ENCODE measurements around the gene ATAT1.

Gene ATAT1

GRCh38 chr6:30615958-30616810 lies 10.5 kb upstream of the ATAT1 start:
- Mint-ChIP-seq H3K27ac (peak overlapping the region; percentile 100), H3K4me1 (ENCODE audit: low read depth in 2 of 2) (peaks cover 36 to 41% of the 10 kb centered on the region in 2 donors), H3K27me3 (no peaks in the 10 kb centered on the region), H3K9me3 (no peaks in the 10 kb centered on the region), H3K4me3 (peak overlapping the region; percentile 95 to 97), H3K36me3 (ENCODE audit: insufficient read depth) (peaks cover 72% of the 10 kb centered on the region)
- ATAC-seq (replicated peaks) (peak; percentile 3), DNase-seq (peak; percentile 41 to 50 (median 45))

DNA sequence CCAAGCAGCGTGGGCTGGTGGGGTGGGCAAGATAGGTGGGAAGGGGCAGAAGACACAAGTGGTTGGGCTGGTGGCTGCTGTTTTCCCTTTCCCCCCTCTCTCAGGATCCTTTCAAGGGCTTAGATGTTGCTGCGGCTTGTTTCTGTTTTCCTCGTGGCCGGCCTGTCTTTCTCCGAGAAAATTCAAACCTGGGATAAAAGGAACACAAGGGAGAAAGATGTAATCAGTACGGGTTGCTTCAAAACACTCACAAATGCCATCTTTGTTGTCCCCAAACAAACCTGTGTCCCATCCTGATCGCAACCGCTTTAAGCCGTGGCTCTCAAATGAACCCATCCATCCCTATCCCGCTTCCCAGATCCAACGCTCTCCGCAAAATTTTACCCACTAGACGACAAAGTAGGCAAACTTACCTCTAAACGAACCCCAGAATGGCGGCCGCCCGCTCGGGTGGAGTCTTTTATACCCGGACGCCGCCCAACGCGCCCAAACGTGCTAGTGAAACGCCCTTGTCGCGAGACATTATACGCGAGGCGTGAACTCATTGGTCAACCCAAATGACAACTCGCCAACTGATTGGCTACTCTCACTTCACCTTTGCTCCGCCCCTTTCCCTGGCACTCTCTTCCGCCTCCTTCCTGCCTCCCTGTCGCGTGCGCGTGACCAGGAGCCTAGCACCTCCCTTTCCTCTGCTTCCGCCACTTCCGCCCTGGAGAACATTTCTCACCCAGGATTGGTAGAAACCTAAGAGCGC lies 9.7 kb upstream of the ATAT1 start, which contains the start of gene PPP1R10:
TSS of gene PPP1R10 (minus strand) at position 433 of the 754 bp plus-strand sequence. CDS start 7,299 bp downstream, outside the sequence.
- Mint-ChIP-seq H3K4me1 (ENCODE audit: low read depth in 2 of 2) (peaks cover 28 to 33% of the 10 kb centered on the region in 2 donors), H3K9me3 (no peaks in the 10 kb centered on the region), H3K27me3 (no peaks in the 10 kb centered on the region), H3K36me3 (ENCODE audit: insufficient read depth) (peaks cover 78% of the 10 kb centered on the region), H3K4me3 (peak within 1 kb of the TSS; percentile 95 to 97), H3K27ac (peak within 1 kb of the TSS; percentile 100)
- ATAC-seq (replicated peaks), result peak; percentile 72
- peak; percentile 97 to 98 (median 97) for DNase-seq

DNA sequence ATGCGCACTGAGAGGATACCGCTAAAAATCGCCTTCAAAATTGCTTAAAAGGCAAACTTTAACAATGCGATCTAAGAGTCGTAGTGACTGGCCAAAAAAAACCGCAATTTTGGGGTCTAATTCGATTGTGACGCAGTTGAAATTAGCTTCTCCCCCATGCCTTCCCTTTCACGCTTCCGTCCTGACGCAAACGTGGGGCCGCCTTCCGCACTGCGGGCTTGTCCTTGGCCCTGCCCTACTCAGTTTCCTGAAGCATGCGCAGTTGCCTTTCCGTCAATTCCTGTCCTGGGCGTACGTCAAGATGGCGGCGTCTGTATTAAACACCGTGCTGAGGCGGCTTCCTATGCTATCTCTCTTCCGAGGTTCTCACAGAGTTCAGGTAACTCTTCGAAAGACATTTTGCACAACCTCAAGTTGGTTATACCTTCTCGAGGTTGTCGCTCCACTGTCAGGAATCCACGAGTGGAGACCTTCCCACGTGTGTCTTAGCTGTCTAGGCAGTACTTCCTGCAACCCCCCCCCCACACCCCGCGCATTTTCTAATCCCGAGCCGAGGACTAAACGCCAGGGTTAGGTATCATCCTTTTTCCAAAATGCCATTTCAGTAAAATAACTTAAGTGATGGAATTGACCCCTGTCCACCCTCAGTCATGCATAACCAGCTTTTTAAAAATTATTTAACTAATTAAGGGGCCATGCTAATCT lies 9.0 kb upstream of the ATAT1 start, which contains the start of gene MRPS18B:
TSS of gene MRPS18B (plus strand) at position 276 of the 705 bp plus-strand sequence. CDS start at position 302, 26 bp downstream.
- no peaks in the 10 kb centered on the region for H3K27me3 Mint-ChIP-seq
- H3K27ac Mint-ChIP-seq, result peak within 1 kb of the TSS; percentile 100
- H3K4me3 Mint-ChIP-seq, result peak within 1 kb of the TSS; percentile 95 to 97
- H3K4me1 Mint-ChIP-seq (ENCODE audit: low read depth in 2 of 2), result peaks cover 26 to 30% of the 10 kb centered on the region in 2 donors
- peak; percentile 74 for ATAC-seq (replicated peaks)
- peak; percentile 95 to 98 (median 95) for DNase-seq
- peaks cover 86% of the 10 kb centered on the region for H3K36me3 Mint-ChIP-seq (ENCODE audit: insufficient read depth)
- no peaks in the 10 kb centered on the region for H3K9me3 Mint-ChIP-seq

DNA sequence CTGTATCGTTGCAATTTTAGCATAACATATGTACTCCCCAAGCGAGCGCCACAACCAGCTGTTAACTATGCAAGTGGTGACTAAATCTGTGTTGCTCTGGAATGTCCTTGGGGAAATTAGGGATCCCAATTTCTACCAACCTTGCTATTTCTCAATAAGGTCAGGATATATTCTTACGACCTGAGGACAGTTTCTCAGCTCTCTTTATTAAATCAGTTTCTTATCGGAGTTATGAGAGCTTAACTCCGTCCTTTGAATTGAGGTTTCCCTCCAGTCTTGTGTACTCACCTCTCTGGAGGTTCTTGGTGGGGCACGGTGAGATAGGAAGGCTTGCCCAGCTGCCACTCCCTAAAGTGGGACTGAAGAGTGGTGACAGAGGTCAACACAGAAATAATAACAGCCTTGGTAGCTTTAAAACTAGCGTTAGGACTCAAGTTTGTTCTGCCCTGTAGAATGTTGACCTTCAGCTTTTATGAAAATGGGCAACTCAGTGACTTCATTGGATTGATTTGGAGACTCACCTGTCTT lies 8.3 kb upstream of the ATAT1 start:
- Mint-ChIP-seq H3K9me3 (no peaks in the 10 kb centered on the region), H3K4me1 (ENCODE audit: low read depth in 2 of 2) (peaks cover 25 to 28% of the 10 kb centered on the region in 2 donors), H3K27ac (peak overlapping the region; percentile 100), H3K4me3 (peak overlapping the region; percentile 95 to 97), H3K36me3 (ENCODE audit: insufficient read depth) (peaks cover 90% of the 10 kb centered on the region), H3K27me3 (no peaks in the 10 kb centered on the region)
- no peak for DNase-seq
- no peak for ATAC-seq (replicated peaks)

DNA sequence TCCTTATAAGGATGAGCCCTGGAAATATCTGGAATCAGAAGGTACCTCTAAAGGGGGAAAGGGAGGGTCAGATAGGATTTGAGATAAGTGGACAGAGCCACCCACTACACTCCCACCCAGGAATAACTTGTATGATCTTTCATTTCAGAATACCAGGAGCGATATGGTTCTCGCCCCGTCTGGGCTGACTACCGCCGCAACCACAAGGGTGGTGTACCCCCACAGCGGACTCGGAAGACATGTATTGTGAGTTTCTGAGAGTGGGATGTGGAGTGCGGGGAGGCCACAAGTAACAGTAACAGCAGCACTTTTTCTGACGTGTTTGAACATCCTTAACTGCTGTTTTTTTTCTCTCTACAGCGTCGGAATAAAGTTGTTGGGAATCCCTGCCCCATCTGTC lies 7.1 kb upstream of the ATAT1 start:
- peak overlapping the region; percentile 18 to 95 for H3K4me3 Mint-ChIP-seq
- peak overlapping the region in 1 of 2 donors; percentile 100 for H3K27ac Mint-ChIP-seq
- no peak for DNase-seq
- peaks cover 14 to 17% of the 10 kb centered on the region in 2 donors for H3K4me1 Mint-ChIP-seq (ENCODE audit: low read depth in 2 of 2)
- ATAC-seq (replicated peaks), result no peak
- no peaks in the 10 kb centered on the region for H3K27me3 Mint-ChIP-seq
- no peaks in the 10 kb centered on the region for H3K9me3 Mint-ChIP-seq
- H3K36me3 Mint-ChIP-seq (ENCODE audit: insufficient read depth), result peaks cover 90% of the 10 kb centered on the region

GRCh38 chr6:30625511-30625910 lies 1.2 kb upstream of the ATAT1 start:
- no peak for ATAC-seq (replicated peaks)

DNA sequence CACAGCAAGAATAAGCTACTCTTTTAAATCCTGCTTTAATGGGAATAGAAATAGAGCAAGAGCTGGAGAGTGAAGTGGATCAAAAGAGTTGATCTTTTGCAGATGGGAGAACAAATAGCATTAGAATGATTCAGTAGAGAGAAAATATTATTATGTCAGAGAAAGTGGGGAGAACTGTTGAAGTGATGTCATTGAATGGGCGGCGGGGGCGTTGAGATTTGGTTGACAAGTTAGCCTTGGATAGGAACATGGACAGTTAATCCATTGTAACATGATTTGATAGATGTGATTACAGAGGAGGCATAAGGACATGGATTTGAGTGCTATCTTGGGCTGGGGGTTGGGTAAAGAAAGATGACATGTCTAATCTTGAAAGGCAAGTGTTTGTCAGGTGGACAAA lies 9.2 kb downstream of the ATAT1 start:
- no peak overlapping the region for H3K27ac Mint-ChIP-seq
- peaks cover 0 to 3% of the 10 kb centered on the region in 2 donors for H3K4me1 Mint-ChIP-seq (ENCODE audit: low read depth in 2 of 2)
- peaks cover 10% of the 10 kb centered on the region for H3K36me3 Mint-ChIP-seq (ENCODE audit: insufficient read depth)

More at GRCh38 chr6:30625511-30625910, 1.2 kb upstream of the ATAT1 start:
- DNase-seq, result no peak
- Mint-ChIP-seq H3K36me3 (ENCODE audit: insufficient read depth) (peaks cover 64% of the 10 kb centered on the region), H3K27ac (peak overlapping the region; percentile 81 to 97), H3K4me3 (peak overlapping the region in 1 of 2 donors; percentile 86), H3K9me3 (no peaks in the 10 kb centered on the region), H3K4me1 (ENCODE audit: low read depth in 2 of 2) (peaks cover 18 to 20% of the 10 kb centered on the region in 2 donors), H3K27me3 (no peaks in the 10 kb centered on the region)

GRCh38 chr6:30640481-30640880 lies 13.8 kb downstream of the ATAT1 start:
- Mint-ChIP-seq H3K36me3 (ENCODE audit: insufficient read depth) (peaks cover 17% of the 10 kb centered on the region), H3K9me3 (no peaks in the 10 kb centered on the region), H3K4me1 (ENCODE audit: low read depth in 2 of 2) (peaks cover 4 to 5% of the 10 kb centered on the region in 2 donors), H3K4me3 (no peak overlapping the region), H3K27ac (no peak overlapping the region), H3K27me3 (no peaks in the 10 kb centered on the region)
- ATAC-seq (replicated peaks) (no peak), DNase-seq (no peak)

More for the DNA sequence above, 9.2 kb downstream of the ATAT1 start:
- no peaks in the 10 kb centered on the region for H3K27me3 Mint-ChIP-seq
- no peak overlapping the region for H3K4me3 Mint-ChIP-seq
- H3K9me3 Mint-ChIP-seq, result no peaks in the 10 kb centered on the region
- no peak for ATAC-seq (replicated peaks)
- no peak for DNase-seq

- H3K4me3 Mint-ChIP-seq, result no peak overlapping the region
- ATAC-seq (replicated peaks), result no peak
- H3K27ac Mint-ChIP-seq, result no peak overlapping the region
- peaks cover 17% of the 10 kb centered on the region for H3K36me3 Mint-ChIP-seq (ENCODE audit: insufficient read depth)
- peaks cover 8 to 9% of the 10 kb centered on the region in 2 donors for H3K4me1 Mint-ChIP-seq (ENCODE audit: low read depth in 2 of 2)
- no peak for DNase-seq
- H3K9me3 Mint-ChIP-seq, result no peaks in the 10 kb centered on the region
- no peaks in the 10 kb centered on the region for H3K27me3 Mint-ChIP-seq
Observed at GRCh38 chr6:30641048-30641447, 14.4 kb downstream of the ATAT1 start.

DNA sequence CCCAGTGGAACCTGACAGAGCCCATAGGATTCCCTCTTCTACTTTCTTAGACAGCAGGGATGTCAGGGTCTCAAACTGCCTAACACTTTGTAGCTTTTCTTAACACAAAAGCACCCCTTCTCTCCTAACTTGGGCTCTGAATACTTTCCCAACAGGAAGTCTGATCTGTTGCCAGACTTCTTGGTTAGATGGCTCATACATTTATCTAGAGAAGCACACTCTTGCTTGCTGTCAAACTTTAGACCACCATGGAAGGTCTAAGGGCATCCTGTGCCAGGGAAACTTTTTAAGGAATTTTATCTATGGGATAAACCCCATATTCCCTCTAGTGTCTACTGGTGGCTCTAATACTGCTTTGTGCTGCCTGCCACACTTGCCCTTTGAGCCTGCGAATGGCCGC lies 17.0 kb downstream of the ATAT1 start:
- Mint-ChIP-seq H3K4me1 (ENCODE audit: low read depth in 2 of 2) (peaks cover 21 to 22% of the 10 kb centered on the region in 2 donors), H3K9me3 (no peaks in the 10 kb centered on the region), H3K27me3 (no peaks in the 10 kb centered on the region), H3K4me3 (no peak overlapping the region), H3K27ac (peak overlapping the region in 1 of 2 donors; percentile 24), H3K36me3 (ENCODE audit: insufficient read depth) (peaks cover 14% of the 10 kb centered on the region)
- no peak for DNase-seq
- no peak for ATAC-seq (replicated peaks)

GRCh38 chr6:30644769-30645168 lies 18.1 kb downstream of the ATAT1 start:
- Mint-ChIP-seq H3K27ac (peak overlapping the region; percentile 24 to 89), H3K36me3 (ENCODE audit: insufficient read depth) (peaks cover 12% of the 10 kb centered on the region), H3K27me3 (no peaks in the 10 kb centered on the region), H3K4me1 (ENCODE audit: low read depth in 2 of 2) (peaks cover 21 to 22% of the 10 kb centered on the region in 2 donors), H3K4me3 (no peak overlapping the region), H3K9me3 (no peaks in the 10 kb centered on the region)
- ATAC-seq (replicated peaks) (no peak), DNase-seq (no peak)

- Mint-ChIP-seq H3K36me3 (ENCODE audit: insufficient read depth) (peaks cover 15% of the 10 kb centered on the region), H3K27ac (peak overlapping the region; percentile 69 to 90), H3K27me3 (no peaks in the 10 kb centered on the region), H3K4me3 (peak overlapping the region in 1 of 2 donors; percentile 82), H3K4me1 (ENCODE audit: low read depth in 2 of 2) (peaks cover 20 to 22% of the 10 kb centered on the region in 2 donors), H3K9me3 (no peaks in the 10 kb centered on the region)
- no peak for ATAC-seq (replicated peaks)
- no peak for DNase-seq
Observed at GRCh38 chr6:30645989-30646388, 19.3 kb downstream of the ATAT1 start.

Data from effector memory CD8-positive, alpha-beta T cell (primary cell).